ENCODE data around the gene OST4.

- TF ChIP-seq EZH2 (IDR thresholded peaks at IDR 0.05; ENCODE audit: low read depth) (no peak), CTCF (conservative IDR thresholded peaks at IDR 0.05) (no peak)
Measured at GRCh38 chr2:27029051-27029450, 42.4 kb downstream of the OST4 start.

All from PC-9 (cell line).